Endothelial cell of umbilical vein (primary cell): ENCODE data around the gene SAMD14. TPM values are rescaled to one million over a fixed set of nuclear protein-coding genes. Genes with fewer than 3 reads are reported as not detected.

Experiments
- BruUV-seq: library from RNA; stranded (reverse); fragments of 400-500 nt; replicated peaks from 2 replicates; lab custom pipeline; 2021; lab: Mats Ljungman, UMichigan
- CTCF ChIA-PET: fragments of 300-600, 350-600 bp; sonication (Branson Sonifier 250); formaldehyde crosslinking; loops from one replicate; lab custom pipeline; 2021; ENCODE audit warnings: antibody characterized with exemption, inconsistent platforms; lab: Charles Lee
- POLR2A ChIA-PET: fragments of 300-600, 350-600 bp; sonication (Branson Sonifier 250); formaldehyde crosslinking; loops from one replicate; lab custom pipeline; 2021; ENCODE audit warnings: antibody characterized with exemption, inconsistent platforms; lab: Charles Lee
- DNase-seq: peaks from one replicate; pipeline ENCODE4 v3.0.0-alpha.2; 2011; ENCODE audit warnings: low read depth, low spot score
- FAIRE-seq: peaks from 2 replicates; lab custom pipeline; 2011; peaks lifted over from hg19 to GRCh38; lab: Jason Lieb, UNC
- H2AFZ ChIP-seq: 2 replicates; pipeline ENCODE4 v1.6.0; 2012; ENCODE audit warnings: low read depth, low read length, control low read depth, inconsistent platforms
- H3K27ac ChIP-seq: 2 replicates; pipeline ENCODE4 v1.5.1; 2011; ENCODE audit warnings: low read depth, mild to moderate bottlenecking, control low read depth, low read length, moderate library complexity; ENCODE audit not compliant: insufficient read depth
- H3K27me3 ChIP-seq, 2 experiments: 2 replicates each; pipeline versions ENCODE4 v1.6.0 to v1.6.1; 2011; ENCODE audit warnings: low read length in 2 of 2, mixed read lengths in 1 of 2; ENCODE audit not compliant: control insufficient read depth in 2 of 2, insufficient read depth in 2 of 2
- H3K36me3 ChIP-seq, 2 experiments: 2 replicates in 1 of 2; 3 replicates in 1 of 2; pipeline ENCODE4 v1.5.1; 2011; ENCODE audit warnings: low read length in 2 of 2, mild to moderate bottlenecking in 1 of 2, moderate library complexity in 1 of 2; ENCODE audit not compliant: control insufficient read depth in 2 of 2, insufficient read depth in 2 of 2; ENCODE audit errors: extremely low read depth in 1 of 2
- H3K4me1 ChIP-seq: 3 replicates; pipeline ENCODE4 v1.5.1; 2011; ENCODE audit warnings: mild to moderate bottlenecking, low read length; ENCODE audit not compliant: control insufficient read depth, insufficient read depth; ENCODE audit errors: extremely low read depth
- H3K4me2 ChIP-seq: 2 replicates; pipeline ENCODE4 v1.6.1; 2011; ENCODE audit warnings: low read length, control low read depth, mixed read lengths; ENCODE audit not compliant: insufficient read depth
- H3K4me3 ChIP-seq, 3 experiments: fragments of 200-600 bp in 1 of 3; sonication (generic), shearing (Covaris generic) in 1 of 3; replicated peaks in 1 of 3; 2 replicates each; pipeline ENCODE4 v1.5.1; 2011 to 2016; ENCODE audit warnings: control low read depth in 3 of 3, low read length in 3 of 3, mild to moderate bottlenecking in 2 of 3, inconsistent platforms in 1 of 3, low read depth in 1 of 3, moderate library complexity in 1 of 3; ENCODE audit not compliant: insufficient read depth in 1 of 3
- H3K79me2 ChIP-seq: 2 replicates; pipeline ENCODE4 v1.6.0; 2012; ENCODE audit warnings: low read length, inconsistent platforms; ENCODE audit not compliant: control insufficient read depth, insufficient read depth
- H3K9ac ChIP-seq: replicated peaks from 2 replicates; pipeline ENCODE3; 2011; ENCODE audit warnings: low read length, control low read depth; ENCODE audit not compliant: insufficient read depth; ENCODE audit errors: extremely low read depth
- H3K9me1 ChIP-seq: replicated peaks from 3 replicates; pipeline ENCODE4 v1.6.0; 2011; ENCODE audit warnings: mild to moderate bottlenecking, low read length; ENCODE audit not compliant: control insufficient read depth, insufficient read depth; ENCODE audit errors: extremely low read depth
- H3K9me3 ChIP-seq: replicated peaks from 2 replicates; pipeline ENCODE4 v1.5.1; 2012; ENCODE audit warnings: low read length, inconsistent platforms; ENCODE audit not compliant: control insufficient read depth, insufficient read depth
- H4K20me1 ChIP-seq: replicated peaks from 2 replicates; pipeline ENCODE3; 2011; ENCODE audit warnings: mild to moderate bottlenecking, low read length; ENCODE audit not compliant: control insufficient read depth, insufficient read depth; ENCODE audit errors: extremely low read depth
- EZH2 ChIP-seq: IDR thresholded peaks from 2 replicates; pipeline ENCODE4 v1.6.1; 2012; ENCODE audit warnings: borderline replicate concordance, low read depth, mild to moderate bottlenecking, moderate library complexity, low read length, inconsistent platforms; ENCODE audit not compliant: severe bottlenecking
- FOS ChIP-seq: IDR thresholded peaks from 2 replicates; pipeline ENCODE4 v1.6.1; 2011; ENCODE audit warnings: mild to moderate bottlenecking, low read length, moderate library complexity, borderline replicate concordance; ENCODE audit not compliant: insufficient read depth
- GATA2 ChIP-seq: IDR thresholded peaks from 2 replicates; pipeline ENCODE4 v1.7.0; 2011; ENCODE audit warnings: low read depth, mild to moderate bottlenecking, moderate library complexity, mixed read lengths, low read length; ENCODE audit not compliant: insufficient read length, insufficient read depth
- JUN ChIP-seq: IDR thresholded peaks from 2 replicates; pipeline ENCODE4 v1.6.1; 2011; ENCODE audit warnings: borderline replicate concordance, low read depth; ENCODE audit not compliant: insufficient read length, insufficient read depth
- MYC ChIP-seq: IDR thresholded peaks from one replicate; pipeline ENCODE4 v1.6.1; 2011; ENCODE audit warnings: mild to moderate bottlenecking, low read depth, low read length
- POLR2A ChIP-seq: IDR thresholded peaks from 2 replicates; pipeline ENCODE4 v1.6.1; 2012; ENCODE audit warnings: low read depth, mild to moderate bottlenecking, control low read depth, low read length
- POLR2AphosphoS5 ChIP-seq: IDR thresholded peaks from 2 replicates; pipeline ENCODE4 v1.6.1; 2012; ENCODE audit warnings: low read depth, mild to moderate bottlenecking, control low read depth, low read length, moderate library complexity; ENCODE audit not compliant: insufficient read depth
- dilution Hi-C: fragments of 300-500 bp; cut with MboI; formaldehyde crosslinking; loops from one replicate; pipeline ENCODE4 v1.15.0; 2019; ENCODE audit warnings: low sequenced_read_pairs; ENCODE audit not compliant: extremely low pct_ligation_motif_present
- intact Hi-C: fragments of 100-400 bp; cut with micrococcal nuclease; formaldehyde crosslinking; loops from one replicate; pipeline ENCODE4 v1.10.0; 2022
- polyA plus RNA-seq, 4 experiments: library from polyadenylated mRNA; depleted of rRNA in 3 of 4; stranded (reverse) in 3 of 4; unstranded in 1 of 4; fragments of >200 nt; gene quantifications; 2 replicates each; pipeline versions ENCODE4 v1.2.1 to v1.2.3, GENCODE V29; 2011 to 2012; ENCODE audit warnings: missing spikeins in 1 of 4
- total RNA-seq: library from RNA; stranded (reverse); gene quantifications from 2 replicates; pipeline ENCODE4 v1.2.3, GENCODE V29; 2021
- TF ChIP-seq, protein P1 (sequence below), 2 donors: IDR thresholded peaks; 1 replicate in 1 of 2; 2 replicates in 1 of 2; pipeline ENCODE4 v1.5.1; 2011; ENCODE audit warnings: low read length in 2 of 2, mild to moderate bottlenecking in 2 of 2, moderate library complexity in 2 of 2, control low read depth in 1 of 2, inconsistent platforms in 1 of 2, low read depth in 1 of 2; ENCODE audit not compliant: insufficient read depth in 1 of 2; ENCODE audit errors: extremely low read depth in 1 of 2
- TF ChIP-seq, protein P2 (sequence below): IDR thresholded peaks from 2 replicates; pipeline ENCODE4 v1.6.1; 2011; ENCODE audit not compliant: insufficient read depth, insufficient read length

Gene SAMD14
- total and polyA plus RNA-seq, 2 donors (not counting 3 experiments of a cell fraction or from before 2014, with no cell fraction given) = 6.8 to 15.6 TPM

DNA sequence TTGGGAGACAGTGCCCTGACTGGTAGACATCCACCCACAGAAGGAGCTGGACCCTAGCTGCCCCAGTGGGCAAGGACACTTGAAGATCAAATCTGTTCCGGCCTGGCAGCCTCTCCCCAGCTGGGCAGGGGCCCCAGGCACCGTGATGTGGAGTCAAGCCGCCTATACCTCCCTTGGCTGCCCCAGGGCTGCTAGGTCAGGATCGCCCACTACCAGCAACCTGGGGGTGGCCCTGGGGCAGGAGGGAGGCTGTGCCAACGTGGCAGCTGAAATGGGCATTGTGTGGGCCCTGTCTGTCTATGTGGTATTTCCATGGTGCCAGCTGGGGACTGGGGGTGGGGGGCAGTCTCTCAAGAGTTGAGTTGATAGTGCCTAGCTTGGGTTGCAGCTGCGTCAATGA lies 33.9 kb downstream of the SAMD14 start:
- no peaks in the 10 kb centered on the region for H3K27me3 ChIP-seq
- DNase-seq = no peak
- H3K9me1 ChIP-seq = no peaks in the 10 kb centered on the region
- intact Hi-C loops = no loop called here
- H2AFZ ChIP-seq = no peak overlapping the region
- BruUV-seq = no TSS peak
- H3K4me2 ChIP-seq = peak overlapping the region; percentile 70
- peaks cover 0 to 5% of the 10 kb centered on the region in 2 experiments for H3K36me3 ChIP-seq
- no peaks in the 10 kb centered on the region for H3K9me3 ChIP-seq
- H3K79me2 ChIP-seq = no peaks in the 10 kb centered on the region
- H3K27ac ChIP-seq = no peak overlapping the region
- H3K4me3 ChIP-seq = peak overlapping the region in 1 of 3 experiments; percentile 85
- peaks cover 10% of the 10 kb centered on the region for H3K4me1 ChIP-seq
- dilution Hi-C loops = no loop called here
- H3K9ac ChIP-seq = no peak overlapping the region
- FAIRE-seq = no peak
- ChIA-PET POLR2A (no interaction called here), CTCF (no interaction called here)
- no peaks in the 10 kb centered on the region for H4K20me1 ChIP-seq
- TF ChIP-seq GATA2 (no peak), FOS (no peak), MYC (no peak), POLR2AphosphoS5 (no peak), JUN (no peak), EZH2 (no peak), POLR2A (no peak)
- TF ChIP-seq, protein P1, sequence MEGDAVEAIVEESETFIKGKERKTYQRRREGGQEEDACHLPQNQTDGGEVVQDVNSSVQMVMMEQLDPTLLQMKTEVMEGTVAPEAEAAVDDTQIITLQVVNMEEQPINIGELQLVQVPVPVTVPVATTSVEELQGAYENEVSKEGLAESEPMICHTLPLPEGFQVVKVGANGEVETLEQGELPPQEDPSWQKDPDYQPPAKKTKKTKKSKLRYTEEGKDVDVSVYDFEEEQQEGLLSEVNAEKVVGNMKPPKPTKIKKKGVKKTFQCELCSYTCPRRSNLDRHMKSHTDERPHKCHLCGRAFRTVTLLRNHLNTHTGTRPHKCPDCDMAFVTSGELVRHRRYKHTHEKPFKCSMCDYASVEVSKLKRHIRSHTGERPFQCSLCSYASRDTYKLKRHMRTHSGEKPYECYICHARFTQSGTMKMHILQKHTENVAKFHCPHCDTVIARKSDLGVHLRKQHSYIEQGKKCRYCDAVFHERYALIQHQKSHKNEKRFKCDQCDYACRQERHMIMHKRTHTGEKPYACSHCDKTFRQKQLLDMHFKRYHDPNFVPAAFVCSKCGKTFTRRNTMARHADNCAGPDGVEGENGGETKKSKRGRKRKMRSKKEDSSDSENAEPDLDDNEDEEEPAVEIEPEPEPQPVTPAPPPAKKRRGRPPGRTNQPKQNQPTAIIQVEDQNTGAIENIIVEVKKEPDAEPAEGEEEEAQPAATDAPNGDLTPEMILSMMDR (IDR thresholded peaks at IDR 0.05; ENCODE audit: extremely low read depth in 1 of 2, insufficient read depth in 1 of 2, low read depth in 1 of 2, low read length in 2 of 2) = no peak
- TF ChIP-seq, protein P2, sequence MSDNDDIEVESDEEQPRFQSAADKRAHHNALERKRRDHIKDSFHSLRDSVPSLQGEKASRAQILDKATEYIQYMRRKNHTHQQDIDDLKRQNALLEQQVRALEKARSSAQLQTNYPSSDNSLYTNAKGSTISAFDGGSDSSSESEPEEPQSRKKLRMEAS = no peak
